Measurements from ENCODE around the gene PKD2L2. TPM values are rescaled to one million over a fixed set of nuclear protein-coding genes. Genes with fewer than 3 reads are reported as not detected.

The PKD2L2 gene
- polyA plus RNA-seq, 2 donors, result 0.02 TPM; not detected in 1

GRCh38 chr5:137989419-137989818 is 100.2 kb downstream of the PKD2L2 start:
- 95 to 96% methylated on average over 5 of the region's 5 CpGs for WGBS, 2 donors
- Histone ChIP-seq H3K4me1 (ENCODE audit: control insufficient read depth in 2 of 2, insufficient read depth in 2 of 2, low read length in 1 of 2) (no peaks in the 10 kb centered on the region), H3K27ac (ENCODE audit: low read depth in 2 of 2, low read length in 1 of 2) (no peak overlapping the region), H3K36me3 (ENCODE audit: control insufficient read depth in 2 of 2, insufficient read depth in 2 of 2, low read length in 1 of 2) (no peaks in the 10 kb centered on the region), H3K4me3 (ENCODE audit: low read depth in 1 of 2, low read length in 2 of 2) (no peak overlapping the region), H3K9me3 (ENCODE audit: control insufficient read depth in 2 of 2, insufficient read depth in 1 of 2, low read depth in 1 of 2, low read length in 1 of 2) (no peaks in the 10 kb centered on the region), H3K27me3 (ENCODE audit: control insufficient read depth in 1 of 2, insufficient read depth in 2 of 2, low read length in 2 of 2) (no peaks in the 10 kb centered on the region)

Other genes starting within 250 kb of the PKD2L2 start
- gene KLHL3, start 153.4 kb upstream of the PKD2L2 start, polyA plus RNA-seq, result 1 to 10 TPM in 1 of 2 donors, under 1 TPM in 1; 0.95 to 1.9 TPM
- 10 to 100 TPM; 12.8 to 20.0 TPM for gene HNRNPA0, start 135.1 kb upstream of the PKD2L2 start, polyA plus RNA-seq
- under 1 TPM; 0.14 to 0.74 TPM for gene MYOT, start 21.6 kb upstream of the PKD2L2 start, polyA plus RNA-seq
- gene FAM13B, start 143.6 kb downstream of the PKD2L2 start, polyA plus RNA-seq, result 1 to 10 TPM; 5.0 to 6.3 TPM
- gene WNT8A, start 194.6 kb downstream of the PKD2L2 start, polyA plus RNA-seq, result not detected
- gene NME5, start 250.0 kb downstream of the PKD2L2 start, polyA plus RNA-seq, result under 1 TPM; 0.39 to 0.90 TPM